IMR-90 (cell line): ENCODE results near the gene SEMA4D. TPM values are rescaled to one million over a fixed set of nuclear protein-coding genes. Genes with fewer than 3 reads are reported as not detected.

ENCODE experiments used
- ATAC-seq: fragments of 200-7000 bp; cut with Tn5 transposase; 2 replicates; pipeline ENCODE4 v1.9.1; 2020; ENCODE audit warnings: low read depth, mild to moderate bottlenecking, moderate library complexity
- BruUV-seq: library from RNA; stranded (reverse); fragments of 400-500 nt; replicated peaks from 2 replicates; lab custom pipeline; 2021; lab: Mats Ljungman, UMichigan
- CTCF ChIA-PET: fragments of 300-600 bp; formaldehyde crosslinking; extraction: SDS; loops from one replicate; lab custom pipeline; 2021; ENCODE audit warnings: antibody characterized with exemption; lab: Yijun Ruan, JAX
- POLR2A ChIA-PET: fragments of 300-600 bp; sonication (Branson Sonifier 250); formaldehyde crosslinking; loops from one replicate; lab custom pipeline; 2022; ENCODE audit warnings: antibody characterized with exemption; ENCODE audit not compliant: unreplicated experiment; lab: Charles Lee
- DNase-seq: peaks from one replicate; pipeline ENCODE4 v3.0.0; 2013
- H2AFZ ChIP-seq: replicated peaks from 2 replicates; pipeline ENCODE3; 2013; ENCODE audit warnings: low read length, mild to moderate bottlenecking; ENCODE audit not compliant: poor library complexity
- H2AK5ac ChIP-seq: 2 replicates; pipeline ENCODE4 v1.6.1; 2013; ENCODE audit warnings: low read depth, low read length, inconsistent platforms
- H2AK9ac ChIP-seq: replicated peaks from 2 replicates; pipeline ENCODE3; 2013; ENCODE audit warnings: mild to moderate bottlenecking, low read depth, low read length, moderate library complexity; ENCODE audit not compliant: poor library complexity
- H2BK120ac ChIP-seq: 2 replicates; pipeline ENCODE4 v1.6.1; 2013; ENCODE audit warnings: low read depth, low read length, inconsistent platforms
- H2BK15ac ChIP-seq: 3 replicates; pipeline ENCODE4 v1.6.1; 2013; ENCODE audit warnings: low read depth, low read length, inconsistent platforms
- H2BK20ac ChIP-seq: 2 replicates; pipeline ENCODE4 v1.6.1; 2013; ENCODE audit warnings: low read depth, mild to moderate bottlenecking, inconsistent platforms, low read length, moderate library complexity
- H2BK5ac ChIP-seq: 2 replicates; pipeline ENCODE4 v1.6.1; 2013; ENCODE audit warnings: mild to moderate bottlenecking, low read depth, low read length, inconsistent platforms; ENCODE audit not compliant: poor library complexity, severe bottlenecking
- H3K14ac ChIP-seq: replicated peaks from 2 replicates; pipeline ENCODE4 v1.6.1; 2013; ENCODE audit warnings: low read depth, low read length, inconsistent platforms
- H3K18ac ChIP-seq: 2 replicates; pipeline ENCODE4 v1.6.1; 2013; ENCODE audit warnings: low read depth, low read length, control low read depth
- H3K23ac ChIP-seq: 2 replicates; pipeline ENCODE4 v1.6.1; 2013; ENCODE audit warnings: low read depth, low read length, inconsistent platforms
- H3K27ac ChIP-seq: 2 replicates; pipeline ENCODE4 v1.5.1; 2013; ENCODE audit warnings: mild to moderate bottlenecking, control low read depth, low read length; ENCODE audit not compliant: insufficient read depth
- H3K27me3 ChIP-seq: 2 replicates; pipeline ENCODE4 v1.6.1; 2013; ENCODE audit warnings: low read length; ENCODE audit not compliant: control insufficient read depth, insufficient read depth
- H3K36me3 ChIP-seq: 2 replicates; pipeline ENCODE4 v1.6.1; 2013; ENCODE audit warnings: low read length, mixed read lengths; ENCODE audit not compliant: control insufficient read depth, insufficient read depth
- H3K4ac ChIP-seq: 2 replicates; pipeline ENCODE4 v1.6.1; 2013; ENCODE audit warnings: low read depth, low read length, inconsistent platforms
- H3K4me1 ChIP-seq: 2 replicates; pipeline ENCODE4 v1.6.1; 2013; ENCODE audit warnings: low read length, mixed read lengths; ENCODE audit not compliant: control insufficient read depth, insufficient read depth
- H3K4me2 ChIP-seq: 2 replicates; pipeline ENCODE4 v1.6.1; 2013; ENCODE audit warnings: low read depth, mild to moderate bottlenecking, control low read depth, low read length, moderate library complexity
- H3K4me3 ChIP-seq: 2 replicates; pipeline ENCODE4 v1.5.1; 2013; ENCODE audit warnings: low read depth, mild to moderate bottlenecking, control low read depth, low read length, moderate library complexity; ENCODE audit not compliant: insufficient read depth
- H3K56ac ChIP-seq: 2 replicates; pipeline ENCODE4 v1.6.1; 2013; ENCODE audit warnings: low read length, inconsistent platforms; ENCODE audit not compliant: insufficient read depth; ENCODE audit errors: extremely low read depth
- H3K79me1 ChIP-seq, 2 experiments: 2 replicates each; pipeline ENCODE4 v1.6.1; 2013; ENCODE audit warnings: low read length in 2 of 2, inconsistent platforms in 1 of 2, low read depth in 1 of 2
- H3K9ac ChIP-seq: 2 replicates; pipeline ENCODE4 v1.6.1; 2013; ENCODE audit warnings: low read depth, low read length, control low read depth
- H3K9me1 ChIP-seq: 2 replicates; pipeline ENCODE4 v1.6.1; 2013; ENCODE audit warnings: low read length, inconsistent platforms; ENCODE audit not compliant: insufficient read depth
- H3K9me3 ChIP-seq: 2 replicates; pipeline ENCODE4 v1.6.1; 2013; ENCODE audit warnings: low read length; ENCODE audit not compliant: control insufficient read depth, insufficient read depth
- H4K20me1 ChIP-seq: 2 replicates; pipeline ENCODE4 v1.6.1; 2013; ENCODE audit warnings: low read length, inconsistent platforms; ENCODE audit not compliant: insufficient read depth
- H4K5ac ChIP-seq: 2 replicates; pipeline ENCODE4 v1.6.1; 2013; ENCODE audit warnings: mild to moderate bottlenecking, low read depth, low read length, control low read depth
- H4K8ac ChIP-seq, 2 experiments: 2 replicates each; pipeline ENCODE4 v1.6.1; 2013; ENCODE audit warnings: low read depth in 2 of 2, low read length in 2 of 2, control low read depth in 1 of 2, inconsistent platforms in 1 of 2
- H4K91ac ChIP-seq: 2 replicates; pipeline ENCODE4 v1.6.1; 2013; ENCODE audit warnings: low read depth, low read length, inconsistent platforms; ENCODE audit not compliant: insufficient read depth
- BHLHE40 ChIP-seq: fragments of 150-350 bp; IDR thresholded peaks from 2 replicates; pipeline ENCODE4 v1.6.1; 2016; ENCODE audit warnings: mild to moderate bottlenecking, low read depth, low read length
- CEBPB ChIP-seq: IDR thresholded peaks from 2 replicates; pipeline ENCODE4 v1.6.1; 2012; ENCODE audit warnings: low read depth, low read length, improper control_type of control experiment
- CHD1 ChIP-seq: IDR thresholded peaks from 2 replicates; pipeline ENCODE4 v1.6.1; 2012; ENCODE audit warnings: low read depth, low read length, improper control_type of control experiment
- CTCF ChIP-seq: conservative IDR thresholded peaks from 2 replicates; pipeline ENCODE4 v1.5.1; 2012; ENCODE audit warnings: mild to moderate bottlenecking, low read depth, low read length, improper control_type of control experiment
- ELK1 ChIP-seq: fragments of 150-350 bp; IDR thresholded peaks from 2 replicates; pipeline ENCODE4 v1.6.1; 2016; ENCODE audit warnings: low read depth, mild to moderate bottlenecking, low read length, moderate library complexity, borderline replicate concordance
- FOS ChIP-seq: fragments of 150-350 bp; IDR thresholded peaks from 2 replicates; pipeline ENCODE4 v1.6.1; 2016; ENCODE audit warnings: low read depth, low read length
- MAFK ChIP-seq: IDR thresholded peaks from 2 replicates; pipeline ENCODE4 v1.6.1; 2012; ENCODE audit warnings: low read depth, low read length, improper control_type of control experiment
- MAZ ChIP-seq: IDR thresholded peaks from 2 replicates; pipeline ENCODE4 v1.6.1; 2012; ENCODE audit warnings: low read depth, mild to moderate bottlenecking, low read length, improper control_type of control experiment, moderate library complexity, borderline replicate concordance
- MXI1 ChIP-seq: IDR thresholded peaks from 2 replicates; pipeline ENCODE4 v1.6.1; 2012; ENCODE audit warnings: low read depth, mild to moderate bottlenecking, low read length, moderate library complexity, borderline replicate concordance
- NFE2L2 ChIP-seq: fragments of 150-350 bp; IDR thresholded peaks from 2 replicates; pipeline ENCODE4 v1.6.1; 2016; ENCODE audit warnings: low read depth, mild to moderate bottlenecking, low read length
- POLR2A ChIP-seq: IDR thresholded peaks from 2 replicates; pipeline ENCODE4 v1.6.1; 2012; ENCODE audit warnings: mild to moderate bottlenecking, low read depth, low read length
- RAD21 ChIP-seq: IDR thresholded peaks from 2 replicates; pipeline ENCODE4 v1.6.1; 2012; ENCODE audit warnings: low read length, improper control_type of control experiment
- RCOR1 ChIP-seq: IDR thresholded peaks from 2 replicates; pipeline ENCODE4 v1.6.1; 2012; ENCODE audit warnings: mild to moderate bottlenecking, low read length, improper control_type of control experiment; ENCODE audit not compliant: insufficient replicate concordance
- RFX5 ChIP-seq: IDR thresholded peaks from 2 replicates; pipeline ENCODE4 v1.8.0; 2012; ENCODE audit warnings: low read depth, mild to moderate bottlenecking, low read length, moderate library complexity
- SMC3 ChIP-seq: fragments of 150-350 bp; IDR thresholded peaks from 2 replicates; pipeline ENCODE4 v1.6.1; 2016; ENCODE audit warnings: low read depth, mild to moderate bottlenecking, antibody characterized with exemption, low read length, moderate library complexity
- USF2 ChIP-seq: fragments of 150-350 bp; IDR thresholded peaks from 2 replicates; pipeline ENCODE4 v1.6.1; 2017; ENCODE audit warnings: mild to moderate bottlenecking, antibody characterized with exemption, low read length, low read depth
- WGBS, 2 experiments: methylation state at CpG; one replicate each; pipeline versions ENCODE4 v1.1.5 to v1.1.7; 2013; ENCODE audit warnings: missing lambda C conversion rate in 2 of 2; ENCODE audit not compliant: insufficient read length in 1 of 2; ENCODE audit errors: extremely low coverage in 2 of 2; 5-methylcytosine and 5-hydroxymethylcytosine counted together
- dilution Hi-C: fragments of 300-500 bp; cut with HindIII; formaldehyde crosslinking; loops from one replicate; pipeline ENCODE4 v1.14.3; 2018; ENCODE audit warnings: low sequenced_read_pairs; ENCODE audit not compliant: unreplicated experiment
- in situ Hi-C: fragments of 300-500 bp; cut with MboI; formaldehyde crosslinking; loops from 3 replicates; pipeline ENCODE4 v1.14.3; 2019; ENCODE audit warnings: low sequenced_read_pairs, inconsistent platforms, mixed read lengths
- intact Hi-C: fragments of 100-400 bp; cut with micrococcal nuclease; formaldehyde crosslinking; loops from 2 replicates; pipeline ENCODE4 v1.10.0; 2022
- polyA plus RNA-seq, 3 experiments: library from polyadenylated mRNA; depleted of rRNA; stranded (reverse); fragments of >200 nt; gene quantifications; 2 replicates each; pipeline ENCODE4 v1.2.3, GENCODE V29; 2012; ENCODE audit warnings: low replicate concordance in 1 of 3
- total RNA-seq: library from RNA; depleted of rRNA; stranded (reverse); fragments of >200 nt; gene quantifications from 2 replicates; pipeline ENCODE4 v1.2.3, GENCODE V29; 2012

SEMA4D gene
- total and polyA plus RNA-seq, 2 of the 4 experiments (the other 2 are of a cell fraction) = 0.90 to 1.5 TPM

- Histone ChIP-seq H4K20me1 (no peaks in the 10 kb centered on the region), H3K27ac (no peak overlapping the region), H3K4me1 (no peaks in the 10 kb centered on the region), H3K4me3 (no peak overlapping the region), H3K18ac (no peak overlapping the region), H3K4me2 (no peak overlapping the region), H3K9me3 (peaks cover 4% of the 10 kb centered on the region; the same call in 1 of the 2 replicates), H2AFZ (no peak overlapping the region), H4K91ac (no peak overlapping the region), H3K79me1 (peaks cover 0 to 4% of the 10 kb centered on the region in 2 experiments; a peak in 1 of 4 replicates), H2AK5ac (no peak overlapping the region), H3K36me3 (no peaks in the 10 kb centered on the region), H3K9me1 (peaks cover 7% of the 10 kb centered on the region; the same call in 1 of the 2 replicates), H3K56ac (no peak overlapping the region), H3K27me3 (no peaks in the 10 kb centered on the region), H4K8ac (no peak overlapping the region), H4K5ac (no peak overlapping the region), H2BK120ac (no peak overlapping the region), H3K14ac (no peak overlapping the region), H3K9ac (no peak overlapping the region), H2BK5ac (no peak overlapping the region), H2BK15ac (no peak overlapping the region), H2AK9ac (no peak overlapping the region), H3K4ac (no peak overlapping the region), H2BK20ac (no peak overlapping the region), H3K23ac (no peak overlapping the region)
- no TSS peak for BruUV-seq
- ATAC-seq (no peak), DNase-seq (no peak)
- in situ Hi-C loops (no loop called here), dilution Hi-C loops (no loop called here), intact Hi-C loops (no loop called here)
- no peak for TF ChIP-seq RAD21
- TF ChIP-seq CTCF = no peak
- no peak for TF ChIP-seq NFE2L2
- no peak for TF ChIP-seq SMC3
- no peak for TF ChIP-seq POLR2A
- no peak for TF ChIP-seq ELK1
- TF ChIP-seq USF2 = no peak
- TF ChIP-seq MAFK = no peak
- TF ChIP-seq CHD1 = no peak
- TF ChIP-seq MAZ = no peak
- TF ChIP-seq RFX5 = no peak
- TF ChIP-seq BHLHE40 = no peak
- TF ChIP-seq CEBPB = no peak
- TF ChIP-seq RCOR1 = no peak
- no peak for TF ChIP-seq MXI1
- TF ChIP-seq FOS = no peak
- ChIA-PET CTCF (interaction anchor here (0.6 kb wide), 1 partner anchor 110 kb away, joined by 6 read pairs; no protein-coding TSS in a partner anchor), POLR2A (no interaction called here)
- no CpG with 5 or more reads among the region's 5 CpGs for WGBS, 2 experiments
Measured at GRCh38 chr9:89488131-89488530, 9.8 kb downstream of the SEMA4D start.
